IMR-90 (cell line): ENCODE data around the gene ANTXR1. TPM values are rescaled to one million over a fixed set of nuclear protein-coding genes. Genes with fewer than 3 reads are reported as not detected.

ENCODE experiments used
- ATAC-seq: fragments of 200-7000 bp; cut with Tn5 transposase; 2 replicates; pipeline ENCODE4 v1.9.1; 2020; ENCODE audit warnings: low read depth, mild to moderate bottlenecking, moderate library complexity
- BruUV-seq: library from RNA; stranded (reverse); fragments of 400-500 nt; replicated peaks from 2 replicates; lab custom pipeline; 2021; lab: Mats Ljungman, UMichigan
- CTCF ChIA-PET: fragments of 300-600 bp; formaldehyde crosslinking; extraction: SDS; loops from one replicate; lab custom pipeline; 2021; ENCODE audit warnings: antibody characterized with exemption; lab: Yijun Ruan, JAX
- POLR2A ChIA-PET: fragments of 300-600 bp; sonication (Branson Sonifier 250); formaldehyde crosslinking; loops from one replicate; lab custom pipeline; 2022; ENCODE audit warnings: antibody characterized with exemption; ENCODE audit not compliant: unreplicated experiment; lab: Charles Lee
- DNase-seq: peaks from one replicate; pipeline ENCODE4 v3.0.0; 2013
- H2AFZ ChIP-seq: replicated peaks from 2 replicates; pipeline ENCODE3; 2013; ENCODE audit warnings: low read length, mild to moderate bottlenecking; ENCODE audit not compliant: poor library complexity
- H2AK5ac ChIP-seq: 2 replicates; pipeline ENCODE4 v1.6.1; 2013; ENCODE audit warnings: low read depth, low read length, inconsistent platforms
- H2AK9ac ChIP-seq: replicated peaks from 2 replicates; pipeline ENCODE3; 2013; ENCODE audit warnings: mild to moderate bottlenecking, low read depth, low read length, moderate library complexity; ENCODE audit not compliant: poor library complexity
- H2BK120ac ChIP-seq: 2 replicates; pipeline ENCODE4 v1.6.1; 2013; ENCODE audit warnings: low read depth, low read length, inconsistent platforms
- H2BK15ac ChIP-seq: 3 replicates; pipeline ENCODE4 v1.6.1; 2013; ENCODE audit warnings: low read depth, low read length, inconsistent platforms
- H2BK20ac ChIP-seq: 2 replicates; pipeline ENCODE4 v1.6.1; 2013; ENCODE audit warnings: low read depth, mild to moderate bottlenecking, inconsistent platforms, low read length, moderate library complexity
- H2BK5ac ChIP-seq: 2 replicates; pipeline ENCODE4 v1.6.1; 2013; ENCODE audit warnings: mild to moderate bottlenecking, low read depth, low read length, inconsistent platforms; ENCODE audit not compliant: poor library complexity, severe bottlenecking
- H3K14ac ChIP-seq: replicated peaks from 2 replicates; pipeline ENCODE4 v1.6.1; 2013; ENCODE audit warnings: low read depth, low read length, inconsistent platforms
- H3K18ac ChIP-seq: 2 replicates; pipeline ENCODE4 v1.6.1; 2013; ENCODE audit warnings: low read depth, low read length, control low read depth
- H3K23ac ChIP-seq: 2 replicates; pipeline ENCODE4 v1.6.1; 2013; ENCODE audit warnings: low read depth, low read length, inconsistent platforms
- H3K27ac ChIP-seq: 2 replicates; pipeline ENCODE4 v1.5.1; 2013; ENCODE audit warnings: mild to moderate bottlenecking, control low read depth, low read length; ENCODE audit not compliant: insufficient read depth
- H3K27me3 ChIP-seq: 2 replicates; pipeline ENCODE4 v1.6.1; 2013; ENCODE audit warnings: low read length; ENCODE audit not compliant: control insufficient read depth, insufficient read depth
- H3K36me3 ChIP-seq: 2 replicates; pipeline ENCODE4 v1.6.1; 2013; ENCODE audit warnings: low read length, mixed read lengths; ENCODE audit not compliant: control insufficient read depth, insufficient read depth
- H3K4ac ChIP-seq: 2 replicates; pipeline ENCODE4 v1.6.1; 2013; ENCODE audit warnings: low read depth, low read length, inconsistent platforms
- H3K4me1 ChIP-seq: 2 replicates; pipeline ENCODE4 v1.6.1; 2013; ENCODE audit warnings: low read length, mixed read lengths; ENCODE audit not compliant: control insufficient read depth, insufficient read depth
- H3K4me2 ChIP-seq: 2 replicates; pipeline ENCODE4 v1.6.1; 2013; ENCODE audit warnings: low read depth, mild to moderate bottlenecking, control low read depth, low read length, moderate library complexity
- H3K4me3 ChIP-seq: 2 replicates; pipeline ENCODE4 v1.5.1; 2013; ENCODE audit warnings: low read depth, mild to moderate bottlenecking, control low read depth, low read length, moderate library complexity; ENCODE audit not compliant: insufficient read depth
- H3K56ac ChIP-seq: 2 replicates; pipeline ENCODE4 v1.6.1; 2013; ENCODE audit warnings: low read length, inconsistent platforms; ENCODE audit not compliant: insufficient read depth; ENCODE audit errors: extremely low read depth
- H3K79me1 ChIP-seq, 2 experiments: 2 replicates each; pipeline ENCODE4 v1.6.1; 2013; ENCODE audit warnings: low read length in 2 of 2, inconsistent platforms in 1 of 2, low read depth in 1 of 2
- H3K9ac ChIP-seq: 2 replicates; pipeline ENCODE4 v1.6.1; 2013; ENCODE audit warnings: low read depth, low read length, control low read depth
- H3K9me1 ChIP-seq: 2 replicates; pipeline ENCODE4 v1.6.1; 2013; ENCODE audit warnings: low read length, inconsistent platforms; ENCODE audit not compliant: insufficient read depth
- H3K9me3 ChIP-seq: 2 replicates; pipeline ENCODE4 v1.6.1; 2013; ENCODE audit warnings: low read length; ENCODE audit not compliant: control insufficient read depth, insufficient read depth
- H4K20me1 ChIP-seq: 2 replicates; pipeline ENCODE4 v1.6.1; 2013; ENCODE audit warnings: low read length, inconsistent platforms; ENCODE audit not compliant: insufficient read depth
- H4K5ac ChIP-seq: 2 replicates; pipeline ENCODE4 v1.6.1; 2013; ENCODE audit warnings: mild to moderate bottlenecking, low read depth, low read length, control low read depth
- H4K8ac ChIP-seq, 2 experiments: 2 replicates each; pipeline ENCODE4 v1.6.1; 2013; ENCODE audit warnings: low read depth in 2 of 2, low read length in 2 of 2, control low read depth in 1 of 2, inconsistent platforms in 1 of 2
- H4K91ac ChIP-seq: 2 replicates; pipeline ENCODE4 v1.6.1; 2013; ENCODE audit warnings: low read depth, low read length, inconsistent platforms; ENCODE audit not compliant: insufficient read depth
- BHLHE40 ChIP-seq: fragments of 150-350 bp; IDR thresholded peaks from 2 replicates; pipeline ENCODE4 v1.6.1; 2016; ENCODE audit warnings: mild to moderate bottlenecking, low read depth, low read length
- CEBPB ChIP-seq: IDR thresholded peaks from 2 replicates; pipeline ENCODE4 v1.6.1; 2012; ENCODE audit warnings: low read depth, low read length, improper control_type of control experiment
- CHD1 ChIP-seq: IDR thresholded peaks from 2 replicates; pipeline ENCODE4 v1.6.1; 2012; ENCODE audit warnings: low read depth, low read length, improper control_type of control experiment
- CTCF ChIP-seq: conservative IDR thresholded peaks from 2 replicates; pipeline ENCODE4 v1.5.1; 2012; ENCODE audit warnings: mild to moderate bottlenecking, low read depth, low read length, improper control_type of control experiment
- ELK1 ChIP-seq: fragments of 150-350 bp; IDR thresholded peaks from 2 replicates; pipeline ENCODE4 v1.6.1; 2016; ENCODE audit warnings: low read depth, mild to moderate bottlenecking, low read length, moderate library complexity, borderline replicate concordance
- FOS ChIP-seq: fragments of 150-350 bp; IDR thresholded peaks from 2 replicates; pipeline ENCODE4 v1.6.1; 2016; ENCODE audit warnings: low read depth, low read length
- MAFK ChIP-seq: IDR thresholded peaks from 2 replicates; pipeline ENCODE4 v1.6.1; 2012; ENCODE audit warnings: low read depth, low read length, improper control_type of control experiment
- MAZ ChIP-seq: IDR thresholded peaks from 2 replicates; pipeline ENCODE4 v1.6.1; 2012; ENCODE audit warnings: low read depth, mild to moderate bottlenecking, low read length, improper control_type of control experiment, moderate library complexity, borderline replicate concordance
- NFE2L2 ChIP-seq: fragments of 150-350 bp; IDR thresholded peaks from 2 replicates; pipeline ENCODE4 v1.6.1; 2016; ENCODE audit warnings: low read depth, mild to moderate bottlenecking, low read length
- POLR2A ChIP-seq: IDR thresholded peaks from 2 replicates; pipeline ENCODE4 v1.6.1; 2012; ENCODE audit warnings: mild to moderate bottlenecking, low read depth, low read length
- RAD21 ChIP-seq: IDR thresholded peaks from 2 replicates; pipeline ENCODE4 v1.6.1; 2012; ENCODE audit warnings: low read length, improper control_type of control experiment
- RCOR1 ChIP-seq: IDR thresholded peaks from 2 replicates; pipeline ENCODE4 v1.6.1; 2012; ENCODE audit warnings: mild to moderate bottlenecking, low read length, improper control_type of control experiment; ENCODE audit not compliant: insufficient replicate concordance
- RFX5 ChIP-seq: IDR thresholded peaks from 2 replicates; pipeline ENCODE4 v1.8.0; 2012; ENCODE audit warnings: low read depth, mild to moderate bottlenecking, low read length, moderate library complexity
- SMC3 ChIP-seq: fragments of 150-350 bp; IDR thresholded peaks from 2 replicates; pipeline ENCODE4 v1.6.1; 2016; ENCODE audit warnings: low read depth, mild to moderate bottlenecking, antibody characterized with exemption, low read length, moderate library complexity
- USF2 ChIP-seq: fragments of 150-350 bp; IDR thresholded peaks from 2 replicates; pipeline ENCODE4 v1.6.1; 2017; ENCODE audit warnings: mild to moderate bottlenecking, antibody characterized with exemption, low read length, low read depth
- WGBS, 2 experiments: methylation state at CpG; one replicate each; pipeline versions ENCODE4 v1.1.5 to v1.1.7; 2013; ENCODE audit warnings: missing lambda C conversion rate in 2 of 2; ENCODE audit not compliant: insufficient read length in 1 of 2; ENCODE audit errors: extremely low coverage in 2 of 2; 5-methylcytosine and 5-hydroxymethylcytosine counted together
- dilution Hi-C: fragments of 300-500 bp; cut with HindIII; formaldehyde crosslinking; loops from one replicate; pipeline ENCODE4 v1.14.3; 2018; ENCODE audit warnings: low sequenced_read_pairs; ENCODE audit not compliant: unreplicated experiment
- in situ Hi-C: fragments of 300-500 bp; cut with MboI; formaldehyde crosslinking; loops from 3 replicates; pipeline ENCODE4 v1.14.3; 2019; ENCODE audit warnings: low sequenced_read_pairs, inconsistent platforms, mixed read lengths
- intact Hi-C: fragments of 100-400 bp; cut with micrococcal nuclease; formaldehyde crosslinking; loops from 2 replicates; pipeline ENCODE4 v1.10.0; 2022
- polyA plus RNA-seq, 3 experiments: library from polyadenylated mRNA; depleted of rRNA; stranded (reverse); fragments of >200 nt; gene quantifications; 2 replicates each; pipeline ENCODE4 v1.2.3, GENCODE V29; 2012; ENCODE audit warnings: low replicate concordance in 1 of 3
- total RNA-seq: library from RNA; depleted of rRNA; stranded (reverse); fragments of >200 nt; gene quantifications from 2 replicates; pipeline ENCODE4 v1.2.3, GENCODE V29; 2012

The ANTXR1 gene
- total and polyA plus RNA-seq, 2 of the 4 experiments (the other 2 are of a cell fraction), result 27.2 to 36.9 TPM

- intact Hi-C loops (no loop called here), dilution Hi-C loops (no loop called here), in situ Hi-C loops (no loop called here)
- DNase-seq (peak; percentile 21), ATAC-seq (no peak)
- Histone ChIP-seq H3K4me2 (no peak overlapping the region), H3K18ac (peak overlapping the region; percentile 83), H4K91ac (peak overlapping the region; percentile 52; the same call in 1 of the 2 replicates), H3K4me1 (peaks cover 5% of the 10 kb centered on the region), H3K56ac (no peak overlapping the region), H2BK5ac (peak overlapping the region; percentile 28), H3K9me3 (no peaks in the 10 kb centered on the region), H2BK15ac (peak overlapping the region; percentile 31; the same call in 1 of the 3 replicates), H3K36me3 (no peaks in the 10 kb centered on the region), H3K27ac (peak overlapping the region; percentile 4; the same call in 1 of the 2 replicates), H2AK9ac (no peak overlapping the region), H4K8ac (no peak overlapping the region), H2AK5ac (peak overlapping the region; percentile 10; the same call in 1 of the 2 replicates), H2BK120ac (peak overlapping the region; percentile 36; the same call in 1 of the 2 replicates), H3K14ac (no peak overlapping the region), H3K9ac (no peak overlapping the region), H2BK20ac (no peak overlapping the region), H3K4ac (peak overlapping the region; percentile 38; the same call in 1 of the 2 replicates), H3K27me3 (no peaks in the 10 kb centered on the region), H3K79me1 (no peaks in the 10 kb centered on the region), H3K23ac (no peak overlapping the region), H3K9me1 (peaks cover 4% of the 10 kb centered on the region; the same call in 1 of the 2 replicates), H3K4me3 (no peak overlapping the region), H4K20me1 (no peaks in the 10 kb centered on the region), H2AFZ (no peak overlapping the region), H4K5ac (peak overlapping the region; percentile 72)
- POLR2A ChIA-PET, result no interaction called here
- BruUV-seq, result no TSS peak
- 58% methylated on average over 2 of the region's 9 CpGs; no CpG with 5 or more reads in 1 of the 2 experiments for WGBS, 2 experiments
- CTCF ChIA-PET, result no interaction called here
- TF ChIP-seq CTCF (no peak), MAZ (no peak), ELK1 (no peak), CHD1 (no peak), SMC3 (no peak), NFE2L2 (no peak), POLR2A (no peak), BHLHE40 (no peak), CEBPB (no peak), RFX5 (no peak), RCOR1 (no peak), MAFK (no peak), USF2 (no peak), FOS (no peak), RAD21 (no peak)
Observed at GRCh38 chr2:69272803-69273471, 260.0 kb downstream of the ANTXR1 start.
